GM11168 (cell line): ENCODE data around the gene HSH2D.
"Not testable (repeated sequence)": the region's sequence is repeated elsewhere in the genome, so short reads cannot be mapped to it uniquely, and the experiment has no call there.

Experiments
- in situ Hi-C: fragments of 300-500 bp; cut with MboI; formaldehyde crosslinking; loops from one replicate; pipeline ENCODE4 v1.12.0; 2022; ENCODE audit warnings: low sequenced_read_pairs; ENCODE audit not compliant: unreplicated experiment

Gene HSH2D

DNA sequence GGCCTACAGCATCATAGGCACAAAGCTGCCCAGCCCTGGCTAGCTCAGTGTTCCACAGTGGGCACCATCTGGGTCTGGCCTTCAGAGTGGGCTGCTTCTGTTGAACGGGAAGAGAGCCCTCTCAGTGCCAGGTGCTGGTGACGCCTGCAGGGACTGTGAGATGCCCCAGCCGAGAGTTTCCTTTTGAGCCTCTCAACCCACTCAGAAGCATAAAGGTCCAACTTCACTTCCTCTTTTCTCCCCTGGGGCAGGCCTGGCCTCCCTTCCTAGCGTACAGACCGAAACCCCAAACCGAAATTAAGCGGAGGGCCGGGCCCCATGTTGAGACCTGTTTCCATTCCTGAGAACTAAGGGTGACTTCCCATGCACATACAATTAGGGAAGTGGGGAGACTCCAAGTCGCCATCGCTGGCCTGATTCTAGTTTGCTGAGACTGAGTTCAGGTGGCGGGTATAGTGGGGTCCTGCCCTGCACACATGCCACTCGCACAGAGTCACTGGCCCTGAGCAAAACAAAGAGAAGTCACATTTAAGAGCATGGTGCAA lies 24.9 kb upstream of the HSH2D start:
- in situ Hi-C loops, result no loop called here

DNA sequence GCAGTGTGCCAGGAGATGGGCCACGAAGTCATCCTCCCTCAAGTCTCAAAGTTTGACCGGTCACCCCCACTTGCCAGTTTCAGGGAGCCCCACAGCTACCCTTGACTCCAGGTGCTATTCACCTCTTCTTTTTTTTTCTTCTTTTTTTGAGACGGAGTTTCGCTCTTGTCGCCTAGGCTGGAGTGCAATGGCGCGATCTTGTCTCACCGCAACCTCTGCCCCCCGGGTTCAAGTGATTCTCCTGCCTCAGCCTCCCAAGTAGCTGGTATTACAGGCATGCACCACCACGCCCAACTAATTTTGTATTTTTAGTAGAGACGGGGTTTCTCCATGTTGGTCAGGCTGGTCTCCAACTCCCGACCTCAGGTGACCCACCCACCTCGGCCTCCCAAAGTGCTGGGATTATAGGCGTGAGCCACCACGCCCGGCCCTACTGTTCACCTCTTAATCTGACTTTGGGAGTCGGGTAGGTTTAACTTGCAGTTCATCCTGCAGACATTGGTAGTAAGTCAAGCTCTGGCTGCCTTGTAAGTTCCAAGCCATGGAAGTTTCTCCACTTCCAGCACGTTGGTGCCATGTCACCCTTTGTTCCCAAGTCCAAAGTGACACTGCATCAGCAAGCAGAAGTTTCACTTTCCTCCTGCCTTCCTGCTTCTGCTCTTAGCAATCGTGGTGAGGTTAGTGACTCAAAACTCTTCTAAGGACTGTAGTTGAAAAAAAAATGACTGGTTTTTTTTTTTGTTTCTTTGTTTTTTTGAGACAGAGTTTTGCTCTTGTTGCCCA lies 24.2 kb upstream of the HSH2D start:
- in situ Hi-C loops, result not testable (repeated sequence)

DNA sequence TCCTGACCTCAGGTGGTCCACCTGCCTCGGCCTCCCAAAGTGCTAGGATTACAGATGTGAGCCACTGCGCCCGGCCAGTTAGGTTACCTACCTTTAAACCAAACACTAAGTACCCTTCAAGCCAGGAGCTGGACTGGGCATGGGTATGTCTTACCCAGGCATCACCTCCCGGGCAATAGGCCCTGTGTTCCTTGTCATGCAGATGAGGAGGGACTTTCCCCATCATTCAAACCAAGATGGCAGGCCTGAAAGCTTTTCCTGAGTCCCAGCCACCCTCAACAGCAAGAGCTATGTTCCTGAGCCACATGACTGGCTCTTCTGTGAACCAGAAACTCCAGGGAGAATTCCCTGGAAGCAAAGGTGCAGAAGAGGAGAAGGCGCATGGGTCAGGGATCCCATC lies 22.3 kb upstream of the HSH2D start:
- in situ Hi-C loops, result no loop called here

GRCh38 chr19:16121967-16122366 lies 21.5 kb upstream of the HSH2D start:
- in situ Hi-C loops, result no loop called here

DNA sequence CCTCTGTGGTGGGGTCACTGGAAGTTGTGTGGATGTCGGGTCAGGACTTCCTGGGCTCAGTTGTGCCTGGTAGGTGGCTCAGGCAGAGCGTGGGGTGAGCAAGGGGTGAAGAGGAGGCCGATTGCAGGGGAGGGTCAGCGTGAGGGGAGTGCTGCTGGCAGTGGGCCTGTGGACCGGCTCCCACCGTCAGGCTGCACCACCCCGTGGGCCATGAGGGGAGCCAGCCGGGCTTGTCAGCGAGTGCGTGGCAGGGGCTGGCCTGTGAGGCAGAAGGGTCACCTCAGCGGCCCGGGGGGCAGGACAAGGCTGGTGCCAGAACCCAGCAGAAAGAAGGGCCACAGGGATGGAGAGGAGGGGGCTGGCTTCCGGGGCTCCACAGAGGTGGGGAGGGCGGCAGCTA lies 18.5 kb upstream of the HSH2D start:
- in situ Hi-C loops, result no loop called here

- in situ Hi-C loops, result no loop called here
Measured at GRCh38 chr19:16125737-16126495, 17.6 kb upstream of the HSH2D start.

DNA sequence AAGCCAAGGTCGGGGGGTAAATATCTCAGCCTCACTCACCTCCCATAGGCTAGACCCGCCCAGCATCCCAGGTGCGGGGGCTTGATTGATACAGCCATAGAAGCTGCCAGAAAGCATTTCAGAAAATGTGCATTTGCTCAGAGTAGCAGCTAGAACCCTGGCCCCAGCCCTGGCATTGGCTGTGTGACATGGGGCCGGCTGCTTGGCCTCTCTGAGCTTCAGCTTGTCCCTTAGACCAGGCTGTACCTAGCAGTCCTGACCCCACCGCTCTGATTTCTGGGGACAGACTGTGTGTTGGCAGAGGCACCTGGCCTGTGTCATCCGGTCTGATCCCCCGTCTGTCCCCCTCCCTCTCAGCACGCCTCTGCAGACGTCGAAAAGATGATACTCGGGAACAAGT lies 16.4 kb upstream of the HSH2D start:
- in situ Hi-C loops, result no loop called here

- in situ Hi-C loops, result no loop called here
Measured at GRCh38 chr19:16127776-16128371, 15.6 kb upstream of the HSH2D start.

GRCh38 chr19:16131648-16132047 lies 11.8 kb upstream of the HSH2D start:
- in situ Hi-C loops, result loop anchor here (5.0 kb wide), 1 partner anchor 51 kb away; no protein-coding TSS in a partner anchor

DNA sequence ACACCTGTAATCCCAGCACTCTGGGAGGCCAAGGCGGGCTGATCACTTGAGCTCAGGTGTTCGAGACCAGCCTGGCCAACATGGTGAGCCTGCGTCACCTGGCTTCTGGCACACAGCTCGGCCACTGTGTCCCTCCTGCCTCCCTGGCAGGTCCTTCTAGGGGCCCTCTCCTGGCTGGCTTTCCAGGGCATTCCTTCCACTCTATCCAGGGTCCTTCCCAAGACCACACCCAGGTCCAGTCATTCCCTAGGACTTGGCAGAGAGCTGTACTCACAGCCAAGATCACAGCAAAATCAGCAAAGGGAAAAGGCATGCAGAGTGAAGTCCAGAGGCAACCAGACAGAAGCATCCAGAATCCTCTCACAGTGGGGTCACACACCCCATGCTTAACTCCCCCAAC lies 9.7 kb upstream of the HSH2D start:
- in situ Hi-C loops, result loop anchor here (5.0 kb wide), 1 partner anchor 48 kb away; no protein-coding TSS in a partner anchor

GRCh38 chr19:16134510-16134909 lies 9.0 kb upstream of the HSH2D start:
- in situ Hi-C loops, result loop anchor here (5.0 kb wide), 1 partner anchor 48 kb away; no protein-coding TSS in a partner anchor

GRCh38 chr19:16135430-16136127 lies 7.9 kb upstream of the HSH2D start:
- in situ Hi-C loops, result no loop called here

- in situ Hi-C loops, result no loop called here
Measured at GRCh38 chr19:16136185-16136999, 7.1 kb upstream of the HSH2D start.

DNA sequence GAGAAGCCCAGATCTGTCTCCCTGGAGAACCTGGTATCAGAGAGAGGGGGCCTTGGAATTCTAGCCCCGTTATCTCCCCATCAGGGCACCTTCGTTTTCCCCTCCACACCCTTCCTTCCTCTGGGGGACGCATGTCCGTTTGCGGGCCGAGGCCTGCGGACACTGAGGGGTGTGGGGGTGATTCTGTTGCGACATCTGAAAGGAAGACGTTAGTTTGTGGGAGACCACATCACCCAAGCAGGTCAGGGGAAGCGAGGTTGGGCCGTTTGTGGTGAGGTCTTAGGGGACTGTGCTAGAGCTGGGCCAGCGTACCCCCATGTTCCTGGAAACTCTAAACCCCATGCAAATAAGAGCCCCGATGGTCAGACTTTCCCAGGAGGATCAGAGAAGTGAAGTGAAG lies 3.7 kb upstream of the HSH2D start:
- in situ Hi-C loops, result no loop called here

- in situ Hi-C loops, result no loop called here
Measured at GRCh38 chr19:16141043-16141442, 2.4 kb upstream of the HSH2D start.

GRCh38 chr19:16142032-16142580 lies 1.4 kb upstream of the HSH2D start:
- in situ Hi-C loops, result no loop called here

DNA sequence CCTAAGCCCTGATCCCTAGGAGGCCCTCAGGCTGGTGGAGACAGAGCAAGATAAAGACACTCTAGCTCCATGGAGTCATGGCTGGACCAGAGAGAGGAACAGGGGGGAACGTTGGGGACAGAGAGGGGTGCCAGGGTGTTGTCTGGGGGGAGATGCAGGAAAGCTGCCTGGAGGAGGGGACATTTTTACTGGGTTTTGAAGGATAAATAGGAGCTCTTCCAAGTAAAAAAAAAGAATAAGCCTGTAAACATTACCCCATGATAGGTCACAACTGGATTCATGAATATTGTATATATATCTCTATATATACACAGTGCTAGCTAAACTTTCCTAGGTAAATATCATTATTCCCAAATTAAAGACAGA lies 714 bp downstream of the HSH2D start:
- in situ Hi-C loops, result no loop called here

GRCh38 chr19:16146112-16146511 lies 2.6 kb downstream of the HSH2D start:
- in situ Hi-C loops, result no loop called here
